ENCODE results near the gene PASK.

DNA sequence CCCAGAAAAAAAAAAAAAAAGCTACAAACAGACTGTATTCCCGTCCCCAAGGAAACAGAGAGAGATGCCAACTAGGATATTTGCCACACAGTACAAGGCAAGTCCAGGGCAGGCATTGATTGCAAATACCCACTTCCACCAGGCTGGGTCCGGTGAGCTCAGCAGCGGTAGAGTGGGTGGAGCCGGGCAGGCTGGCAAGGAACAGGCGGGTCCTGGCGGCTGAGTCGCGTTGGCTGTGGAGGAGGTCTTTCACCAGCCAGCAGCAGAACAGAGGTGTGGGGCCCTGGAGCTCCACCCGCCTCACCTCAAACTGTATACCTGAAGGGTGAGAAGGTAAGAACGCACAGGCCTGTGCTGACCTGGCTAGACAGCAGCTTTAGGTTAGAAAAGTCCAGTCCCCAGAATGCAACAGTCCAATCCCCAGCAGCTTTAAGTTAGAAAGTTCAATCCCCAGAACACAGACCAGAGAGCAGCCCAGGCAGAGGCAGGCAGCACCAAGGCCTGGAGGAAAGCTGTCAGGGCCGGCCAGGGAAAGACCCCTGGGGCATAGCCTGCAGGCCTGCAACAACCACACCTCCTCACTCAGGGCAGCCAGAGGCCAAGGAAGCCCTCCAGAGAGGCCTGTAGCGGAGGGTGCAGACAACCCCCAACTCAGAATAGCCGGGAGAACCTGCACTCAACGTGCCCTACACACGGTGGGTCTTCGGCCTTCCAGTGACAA lies 25.3 kb downstream of the PASK start:
- TF ChIP-seq, protein P1, sequence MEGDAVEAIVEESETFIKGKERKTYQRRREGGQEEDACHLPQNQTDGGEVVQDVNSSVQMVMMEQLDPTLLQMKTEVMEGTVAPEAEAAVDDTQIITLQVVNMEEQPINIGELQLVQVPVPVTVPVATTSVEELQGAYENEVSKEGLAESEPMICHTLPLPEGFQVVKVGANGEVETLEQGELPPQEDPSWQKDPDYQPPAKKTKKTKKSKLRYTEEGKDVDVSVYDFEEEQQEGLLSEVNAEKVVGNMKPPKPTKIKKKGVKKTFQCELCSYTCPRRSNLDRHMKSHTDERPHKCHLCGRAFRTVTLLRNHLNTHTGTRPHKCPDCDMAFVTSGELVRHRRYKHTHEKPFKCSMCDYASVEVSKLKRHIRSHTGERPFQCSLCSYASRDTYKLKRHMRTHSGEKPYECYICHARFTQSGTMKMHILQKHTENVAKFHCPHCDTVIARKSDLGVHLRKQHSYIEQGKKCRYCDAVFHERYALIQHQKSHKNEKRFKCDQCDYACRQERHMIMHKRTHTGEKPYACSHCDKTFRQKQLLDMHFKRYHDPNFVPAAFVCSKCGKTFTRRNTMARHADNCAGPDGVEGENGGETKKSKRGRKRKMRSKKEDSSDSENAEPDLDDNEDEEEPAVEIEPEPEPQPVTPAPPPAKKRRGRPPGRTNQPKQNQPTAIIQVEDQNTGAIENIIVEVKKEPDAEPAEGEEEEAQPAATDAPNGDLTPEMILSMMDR (IDR thresholded peaks at IDR 0.05), result no peak
- TF ChIP-seq POLR2A (IDR thresholded peaks at IDR 0.05), result no peak

Data from testis (tissue), 2 donors.